ENCODE results near the gene GAN.

Gene GAN

GRCh38 chr16:81314603-81315270, at the start of gene GAN:
TSS of gene GAN (plus strand) at chr16:81314962. CDS start at chr16:81315114, 152 bp downstream.
- peak; percentile 97 for DNase-seq
- H3K27me3 Mint-ChIP-seq: no peaks in the 10 kb centered on the region
- peaks cover 20% of the 10 kb centered on the region for H3K36me3 Mint-ChIP-seq
- H3K4me1 Mint-ChIP-seq: peaks cover 42% of the 10 kb centered on the region
- CTCF ChIA-PET: interaction anchor here (0.5 kb wide), 1 partner anchor 24 kb away, joined by 3 read pairs; no protein-coding TSS in a partner anchor
- peak within 1 kb of the TSS; percentile 96 for H3K27ac Mint-ChIP-seq
- peak within 1 kb of the TSS; percentile 91 for H3K4me3 Mint-ChIP-seq
- no peaks in the 10 kb centered on the region for H3K9me3 Mint-ChIP-seq

DNA sequence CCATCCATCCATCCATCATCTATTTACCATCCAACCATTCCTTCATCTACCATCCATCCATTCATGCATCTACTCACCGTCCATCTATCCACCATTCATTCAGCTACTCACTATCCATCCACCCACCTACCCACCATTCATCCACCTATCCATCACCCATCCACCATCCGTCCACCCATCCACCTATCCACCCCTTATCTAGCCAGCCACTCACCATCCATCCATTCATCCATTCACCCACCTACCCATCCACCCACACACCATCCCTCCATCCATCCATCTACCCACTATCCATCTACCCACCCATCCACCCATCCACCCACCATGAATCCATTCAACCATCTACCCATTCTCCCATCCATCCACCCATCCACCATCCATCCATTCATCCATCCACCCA, 49.7 kb upstream of the GAN start:
- Mint-ChIP-seq H3K4me1 (no peaks in the 10 kb centered on the region), H3K27me3 (peaks cover 5% of the 10 kb centered on the region)
- CTCF ChIA-PET: no interaction called here

DNA sequence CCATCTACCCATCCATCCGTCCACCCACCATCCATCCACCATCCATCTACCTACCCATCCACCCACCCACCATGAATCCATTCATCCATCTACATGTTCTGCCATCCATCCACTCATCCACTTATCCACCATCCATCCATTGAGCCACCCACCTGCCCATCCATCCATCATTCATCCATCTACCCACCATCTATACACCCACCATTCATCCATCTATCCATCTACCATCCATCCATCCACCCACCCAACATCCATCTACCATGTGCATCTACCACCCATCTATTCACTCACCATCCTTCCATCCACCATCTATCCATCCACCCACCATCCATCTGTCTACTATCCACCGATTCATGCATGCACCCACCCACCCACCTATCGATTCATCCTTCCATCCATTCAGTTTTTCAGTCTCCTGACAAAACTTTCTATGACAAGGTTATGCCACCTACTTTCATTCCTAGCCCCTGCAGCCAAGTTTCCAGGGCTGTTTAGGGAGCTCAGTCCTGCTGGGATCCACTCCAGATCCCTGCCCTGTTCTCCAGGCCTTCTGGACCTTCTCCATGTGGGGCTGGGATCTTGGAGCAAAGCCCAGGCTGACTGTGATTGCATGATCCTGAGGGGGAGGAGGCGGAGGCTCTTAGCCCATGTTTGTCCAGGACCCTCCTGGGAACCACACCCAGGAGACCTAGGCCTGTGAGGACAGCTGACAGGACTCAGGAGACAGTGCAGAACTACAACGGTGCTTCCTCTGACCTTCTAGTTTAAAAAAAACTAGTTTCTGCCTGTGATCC, 48.9 kb upstream of the GAN start:
- Mint-ChIP-seq H3K4me3 (no peak overlapping the region), H3K27ac (no peak overlapping the region), H3K36me3 (no peaks in the 10 kb centered on the region), H3K4me1 (no peaks in the 10 kb centered on the region), H3K27me3 (peaks cover 5% of the 10 kb centered on the region), H3K9me3 (no peaks in the 10 kb centered on the region)
- CTCF ChIA-PET: no interaction called here
- no peak for DNase-seq

More for the DNA sequence above, 49.7 kb upstream of the GAN start:
- Mint-ChIP-seq H3K36me3 (no peaks in the 10 kb centered on the region), H3K27ac (no peak overlapping the region), H3K9me3 (no peaks in the 10 kb centered on the region), H3K4me3 (no peak overlapping the region)
- no peak for DNase-seq

DNA sequence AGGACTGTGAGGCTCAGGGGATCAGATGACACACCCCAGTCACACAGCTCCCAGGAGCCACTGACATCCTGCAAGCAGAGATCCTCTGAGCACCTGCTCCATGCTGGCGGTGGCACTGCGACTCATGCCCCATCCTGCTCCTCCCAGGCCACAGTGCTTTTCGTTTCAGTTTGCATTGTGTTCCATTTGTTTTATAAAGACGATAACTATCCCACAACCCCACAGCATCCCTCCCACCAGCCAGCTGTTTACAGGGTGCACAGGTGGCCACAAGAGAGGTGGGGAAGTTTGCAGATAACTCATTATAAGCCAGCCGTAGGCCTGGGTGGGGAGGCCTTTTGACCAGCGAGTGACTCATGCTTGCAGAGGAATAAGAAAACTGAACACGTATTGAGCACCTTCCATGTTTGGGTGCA, 48.1 kb upstream of the GAN start:
- DNase-seq: no peak
- H3K27me3 Mint-ChIP-seq: peaks cover 5% of the 10 kb centered on the region
- H3K4me1 Mint-ChIP-seq: no peaks in the 10 kb centered on the region
- H3K36me3 Mint-ChIP-seq: no peaks in the 10 kb centered on the region
- no peak overlapping the region for H3K27ac Mint-ChIP-seq
- no peaks in the 10 kb centered on the region for H3K9me3 Mint-ChIP-seq
- H3K4me3 Mint-ChIP-seq: no peak overlapping the region
- CTCF ChIA-PET: no interaction called here

DNA sequence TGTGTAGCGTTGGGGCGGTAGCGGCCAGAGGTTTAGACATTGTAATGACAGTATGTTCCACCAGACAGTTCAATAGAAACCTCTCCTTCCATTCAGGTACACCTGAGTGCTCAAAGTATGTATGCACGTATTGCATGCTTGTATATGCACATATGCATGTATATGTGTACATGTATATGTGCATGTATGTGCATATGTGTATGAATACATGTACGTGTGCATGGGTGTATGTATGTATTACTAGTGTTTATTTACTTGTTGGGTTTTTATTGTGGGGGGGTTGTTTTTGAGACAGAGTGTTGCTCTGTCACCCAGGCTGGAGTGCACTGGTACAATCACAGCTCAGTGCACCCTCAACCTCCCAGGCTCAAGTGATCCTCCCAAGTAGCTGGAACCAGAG, 46.3 kb upstream of the GAN start:
- no peak overlapping the region for H3K27ac Mint-ChIP-seq

GRCh38 chr16:81273223-81273950, 41.4 kb upstream of the GAN start:
- Mint-ChIP-seq H3K4me1 (no peaks in the 10 kb centered on the region), H3K36me3 (no peaks in the 10 kb centered on the region), H3K27me3 (no peaks in the 10 kb centered on the region), H3K27ac (no peak overlapping the region), H3K4me3 (no peak overlapping the region), H3K9me3 (no peaks in the 10 kb centered on the region)
- no peak for DNase-seq
- CTCF ChIA-PET: interaction anchor here (0.7 kb wide), 1 partner anchor 69 kb away, joined by 3 read pairs; no protein-coding TSS in a partner anchor

More for the DNA sequence above, 46.3 kb upstream of the GAN start:
- H3K4me1 Mint-ChIP-seq: no peaks in the 10 kb centered on the region
- no peak for DNase-seq
- no peaks in the 10 kb centered on the region for H3K9me3 Mint-ChIP-seq
- no peak overlapping the region for H3K4me3 Mint-ChIP-seq
- H3K27me3 Mint-ChIP-seq: no peaks in the 10 kb centered on the region
- H3K36me3 Mint-ChIP-seq: no peaks in the 10 kb centered on the region
- CTCF ChIA-PET: no interaction called here

DNA sequence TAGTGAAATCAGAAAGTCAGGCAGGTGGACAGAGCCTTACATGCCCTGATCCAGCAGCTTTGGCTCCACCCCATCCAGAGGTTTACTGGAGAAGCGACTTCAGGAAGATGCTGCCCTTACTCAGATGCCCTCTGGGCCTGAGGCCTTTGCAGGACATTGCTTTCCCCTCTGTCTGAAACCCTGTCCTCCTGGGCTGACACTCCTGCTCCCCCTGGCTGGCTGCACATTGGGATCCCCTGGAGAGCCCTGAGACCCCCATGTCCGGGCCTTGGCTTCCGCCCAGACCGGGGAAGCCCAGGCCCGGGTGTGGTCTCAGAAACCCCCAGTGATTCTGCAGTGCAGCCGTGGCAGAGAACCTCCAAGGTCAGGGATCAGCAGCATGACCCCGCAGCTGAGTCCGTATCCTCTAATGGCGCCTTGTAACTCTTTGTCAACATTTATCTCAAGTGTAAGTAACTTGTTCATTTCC, 39.7 kb upstream of the GAN start:
- H3K4me3 Mint-ChIP-seq: no peak overlapping the region

GRCh38 chr16:81275795-81276194, 39.0 kb upstream of the GAN start:
- Mint-ChIP-seq H3K4me1 (no peaks in the 10 kb centered on the region), H3K27ac (no peak overlapping the region), H3K36me3 (no peaks in the 10 kb centered on the region), H3K9me3 (no peaks in the 10 kb centered on the region), H3K4me3 (no peak overlapping the region), H3K27me3 (no peaks in the 10 kb centered on the region)
- DNase-seq: no peak
- CTCF ChIA-PET: interaction anchor here (1.4 kb wide), 1 partner anchor 15 kb away, joined by 4 read pairs; no protein-coding TSS in a partner anchor

More for the DNA sequence above, 39.7 kb upstream of the GAN start:
- Mint-ChIP-seq H3K9me3 (no peaks in the 10 kb centered on the region), H3K27ac (no peak overlapping the region), H3K36me3 (no peaks in the 10 kb centered on the region), H3K27me3 (no peaks in the 10 kb centered on the region), H3K4me1 (no peaks in the 10 kb centered on the region)
- no peak for DNase-seq
- CTCF ChIA-PET: no interaction called here

- H3K36me3 Mint-ChIP-seq: no peaks in the 10 kb centered on the region
- DNase-seq: no peak
- H3K4me3 Mint-ChIP-seq: no peak overlapping the region
- H3K27ac Mint-ChIP-seq: no peak overlapping the region
- H3K9me3 Mint-ChIP-seq: no peaks in the 10 kb centered on the region
- no peaks in the 10 kb centered on the region for H3K27me3 Mint-ChIP-seq
- no peaks in the 10 kb centered on the region for H3K4me1 Mint-ChIP-seq
- CTCF ChIA-PET: interaction anchor here (0.7 to 1.4 kb wide), 2 partner anchors 15 to 38 kb away, joined by 3 to 4 read pairs; partner anchors contain the start of gene BCO1
Measured at GRCh38 chr16:81276323-81276722, 38.4 kb upstream of the GAN start.

DNA sequence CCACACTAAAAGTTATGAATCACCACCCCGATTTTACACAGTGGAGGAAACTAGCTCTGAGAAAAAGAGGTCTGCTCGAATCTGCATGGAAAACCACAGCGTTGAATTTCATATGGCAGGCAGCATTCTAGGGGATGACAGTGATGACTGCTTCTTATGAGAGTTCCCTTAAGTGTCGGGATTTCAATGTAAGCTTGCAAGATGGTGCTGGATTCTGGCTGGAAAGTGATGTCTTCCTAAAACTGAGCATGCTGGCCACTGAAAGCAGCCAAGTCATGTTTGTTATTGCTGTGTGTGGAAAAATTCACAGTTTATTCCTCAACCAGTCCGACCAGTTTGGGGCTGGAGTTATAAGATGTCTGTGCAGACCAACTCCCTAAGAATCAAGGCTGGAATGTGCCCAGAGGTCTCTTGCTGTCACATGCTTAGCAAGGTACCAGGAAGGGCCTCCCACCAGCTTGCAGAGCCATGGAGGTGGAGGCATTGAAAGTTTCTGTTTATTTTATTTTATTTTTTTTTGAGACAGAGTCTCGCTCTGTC, 37.2 kb upstream of the GAN start:
- DNase-seq: no peak
- no peak overlapping the region for H3K4me3 Mint-ChIP-seq
- no peaks in the 10 kb centered on the region for H3K36me3 Mint-ChIP-seq
- H3K27me3 Mint-ChIP-seq: no peaks in the 10 kb centered on the region
- no peaks in the 10 kb centered on the region for H3K9me3 Mint-ChIP-seq
- H3K27ac Mint-ChIP-seq: no peak overlapping the region
- no peaks in the 10 kb centered on the region for H3K4me1 Mint-ChIP-seq
- CTCF ChIA-PET: interaction anchor here (1.2 kb wide), 1 partner anchor 73 kb away, joined by 5 read pairs; no protein-coding TSS in a partner anchor

GRCh38 chr16:81278526-81278925, 36.2 kb upstream of the GAN start:
- Mint-ChIP-seq H3K36me3 (no peaks in the 10 kb centered on the region), H3K27me3 (no peaks in the 10 kb centered on the region), H3K27ac (no peak overlapping the region), H3K9me3 (no peaks in the 10 kb centered on the region), H3K4me3 (no peak overlapping the region), H3K4me1 (no peaks in the 10 kb centered on the region)
- CTCF ChIA-PET: interaction anchor here (0.7 to 1.2 kb wide), 2 partner anchors 17 to 74 kb away, joined by 3 to 5 read pairs; no protein-coding TSS in a partner anchor
- DNase-seq: no peak

GRCh38 chr16:81279392-81279791, 35.4 kb upstream of the GAN start:
- CTCF ChIA-PET: interaction anchor here (1.6 kb wide), 1 partner anchor 18 kb away, joined by 5 read pairs; no protein-coding TSS in a partner anchor
- Mint-ChIP-seq H3K27ac (no peak overlapping the region), H3K27me3 (no peaks in the 10 kb centered on the region), H3K4me1 (no peaks in the 10 kb centered on the region), H3K4me3 (no peak overlapping the region), H3K36me3 (no peaks in the 10 kb centered on the region), H3K9me3 (no peaks in the 10 kb centered on the region)
- no peak for DNase-seq

- H3K27me3 Mint-ChIP-seq: no peaks in the 10 kb centered on the region
- no peak overlapping the region for H3K27ac Mint-ChIP-seq
- no peak overlapping the region for H3K4me3 Mint-ChIP-seq
- no peaks in the 10 kb centered on the region for H3K4me1 Mint-ChIP-seq
- CTCF ChIA-PET: interaction anchor here (1.6 kb wide), 1 partner anchor 19 kb away, joined by 5 read pairs; no protein-coding TSS in a partner anchor
- no peaks in the 10 kb centered on the region for H3K9me3 Mint-ChIP-seq
- H3K36me3 Mint-ChIP-seq: no peaks in the 10 kb centered on the region
- no peak for DNase-seq
Measured at GRCh38 chr16:81280393-81280792, 34.4 kb upstream of the GAN start.

- no peak overlapping the region for H3K4me3 Mint-ChIP-seq
- no peaks in the 10 kb centered on the region for H3K4me1 Mint-ChIP-seq
- no peak for DNase-seq
- no peaks in the 10 kb centered on the region for H3K36me3 Mint-ChIP-seq
- no peaks in the 10 kb centered on the region for H3K9me3 Mint-ChIP-seq
- CTCF ChIA-PET: no interaction called here
- H3K27ac Mint-ChIP-seq: no peak overlapping the region
- no peaks in the 10 kb centered on the region for H3K27me3 Mint-ChIP-seq
Measured at GRCh38 chr16:81283044-81283443, 31.7 kb upstream of the GAN start.
